NCI-H1417 treated with DMSO at 0.1 percent for 48 hours (cell line): ENCODE results near the gene COX7A2.

Experiments used
- DNase-seq: peaks from one replicate; lab custom pipeline; 2025; lab: John Stamatoyannopoulos, UW

Gene COX7A2

GRCh38 chr6:75268121-75268987 lies 24.8 kb upstream of the COX7A2 start:
- DNase-seq: no peak

DNA sequence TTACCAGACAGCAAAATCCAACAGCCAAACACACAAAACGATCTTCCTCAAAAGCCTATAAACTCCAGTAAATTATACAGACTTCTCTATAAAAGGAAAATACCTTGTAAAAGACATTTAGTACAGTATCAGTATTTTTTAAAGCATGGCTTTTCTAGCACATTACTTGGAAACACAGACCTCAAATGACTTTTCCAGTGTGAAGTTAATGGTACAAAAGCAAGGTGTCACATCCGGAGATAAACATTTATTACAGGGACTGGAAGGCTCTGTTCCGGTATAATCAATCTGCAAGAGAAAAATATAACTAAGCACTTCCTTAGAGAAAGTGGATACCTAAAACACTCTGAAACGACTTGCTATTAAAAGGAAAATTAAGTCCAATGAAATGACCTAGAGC lies 23.9 kb upstream of the COX7A2 start:
- no peak for DNase-seq

- DNase-seq: no peak
Observed at GRCh38 chr6:75266716-75267291, 23.2 kb upstream of the COX7A2 start.

- DNase-seq: no peak
Observed at GRCh38 chr6:75263401-75263750, 19.8 kb upstream of the COX7A2 start.

DNA sequence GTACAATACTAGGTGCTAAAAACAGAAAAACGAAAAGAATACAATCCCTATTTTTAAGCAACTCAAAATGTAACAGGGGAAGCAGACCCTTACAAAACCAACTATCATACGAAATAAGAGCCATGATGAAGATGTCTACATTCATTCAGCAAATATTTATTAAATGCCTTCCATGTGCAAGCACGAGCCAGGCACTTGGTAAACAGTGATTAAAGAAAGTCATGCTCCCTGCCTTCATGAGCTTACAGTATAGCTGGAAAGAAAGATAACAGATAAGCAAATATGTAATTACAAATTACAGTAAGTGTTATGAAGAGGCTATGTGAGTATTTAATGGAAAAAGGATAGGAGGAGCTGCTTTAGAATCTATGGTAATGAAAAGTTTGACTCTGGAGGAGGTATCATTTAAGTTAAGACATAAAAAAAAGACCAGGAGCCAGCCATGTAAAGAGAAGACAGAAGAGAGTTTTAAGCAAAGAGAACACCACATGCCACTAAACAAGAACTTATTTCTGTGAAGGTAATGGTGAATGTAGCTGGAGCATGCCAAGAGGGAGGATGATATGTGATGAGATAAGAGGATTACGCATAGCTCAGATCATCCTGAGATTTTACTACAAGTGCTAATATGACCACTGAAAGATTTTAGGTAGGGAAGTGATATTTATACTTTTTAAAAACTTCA lies 19.3 kb upstream of the COX7A2 start:
- no peak for DNase-seq

- DNase-seq: no peak
Observed at GRCh38 chr6:75261299-75261698, 17.7 kb upstream of the COX7A2 start.

- no peak for DNase-seq
Observed at GRCh38 chr6:75257343-75258087, 13.9 kb upstream of the COX7A2 start.

DNA sequence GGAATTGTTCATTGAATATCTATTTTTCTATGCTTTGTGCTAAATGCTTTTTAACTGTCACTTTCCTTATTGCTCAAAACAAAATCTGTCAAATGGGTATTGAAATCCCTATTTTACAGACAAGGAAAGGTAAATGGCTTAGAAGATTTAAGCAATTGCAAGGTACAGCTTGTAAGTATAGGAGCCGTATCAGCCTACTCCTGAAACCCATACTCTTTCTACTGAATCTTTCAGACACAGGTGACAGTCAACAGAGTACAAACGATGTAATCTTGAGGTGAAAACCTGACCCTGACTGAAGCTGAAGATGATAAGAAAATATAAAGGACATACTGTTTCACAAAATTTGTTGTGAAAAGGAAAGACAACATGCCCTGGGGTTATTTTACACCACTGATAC lies 7.0 kb upstream of the COX7A2 start:
- DNase-seq: no peak

GRCh38 chr6:75249837-75250236 lies 6.2 kb upstream of the COX7A2 start:
- no peak for DNase-seq

DNA sequence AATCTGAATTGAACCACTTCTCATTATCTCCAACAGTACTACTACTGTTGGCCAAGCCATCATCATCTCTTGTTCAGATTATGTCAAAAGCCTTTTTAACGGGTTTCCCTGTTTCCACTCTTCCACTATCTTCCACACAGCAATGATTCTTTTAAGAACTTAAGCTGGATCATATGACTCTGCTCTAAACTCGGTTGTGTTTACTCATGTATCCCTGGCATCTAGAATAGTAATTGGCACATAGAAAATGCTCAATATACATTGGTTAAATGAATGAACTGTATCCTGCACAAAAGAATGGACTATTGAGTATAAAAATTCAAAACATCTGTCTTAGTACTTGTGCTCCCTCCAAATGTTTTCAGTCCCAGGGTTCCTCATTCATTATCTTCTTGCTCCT lies 2.8 kb upstream of the COX7A2 start:
- DNase-seq: no peak

DNA sequence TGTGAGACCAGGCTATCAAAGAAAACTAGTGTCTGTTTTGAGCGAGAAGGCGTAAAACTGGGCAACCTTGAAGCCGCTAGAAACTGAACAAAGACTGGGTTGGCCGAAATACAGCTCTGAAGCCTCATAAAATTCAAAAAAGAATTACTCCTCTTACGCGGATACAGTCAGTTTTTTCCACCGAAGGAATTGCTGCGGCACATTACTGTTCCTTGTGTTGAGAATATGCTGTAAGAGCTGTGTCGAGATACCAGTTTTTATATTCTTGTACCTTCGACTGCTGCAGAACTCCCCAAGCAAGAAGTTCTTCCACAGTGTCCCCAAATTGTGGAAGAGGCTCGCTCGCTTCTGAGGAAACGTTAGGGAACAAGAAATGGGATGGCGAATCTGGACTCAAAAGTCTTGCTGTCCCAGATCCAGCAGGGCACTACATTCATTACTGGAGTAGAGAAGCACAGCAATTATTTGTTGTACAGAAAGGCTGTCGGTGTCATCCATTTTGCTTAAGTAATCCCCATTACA lies 523 bp upstream of the COX7A2 start:
- no peak for DNase-seq

GRCh38 chr6:75236630-75237029 lies 7.0 kb downstream of the COX7A2 start:
- DNase-seq: no peak

- DNase-seq: no peak
Observed at GRCh38 chr6:75235271-75235670, 8.3 kb downstream of the COX7A2 start.

DNA sequence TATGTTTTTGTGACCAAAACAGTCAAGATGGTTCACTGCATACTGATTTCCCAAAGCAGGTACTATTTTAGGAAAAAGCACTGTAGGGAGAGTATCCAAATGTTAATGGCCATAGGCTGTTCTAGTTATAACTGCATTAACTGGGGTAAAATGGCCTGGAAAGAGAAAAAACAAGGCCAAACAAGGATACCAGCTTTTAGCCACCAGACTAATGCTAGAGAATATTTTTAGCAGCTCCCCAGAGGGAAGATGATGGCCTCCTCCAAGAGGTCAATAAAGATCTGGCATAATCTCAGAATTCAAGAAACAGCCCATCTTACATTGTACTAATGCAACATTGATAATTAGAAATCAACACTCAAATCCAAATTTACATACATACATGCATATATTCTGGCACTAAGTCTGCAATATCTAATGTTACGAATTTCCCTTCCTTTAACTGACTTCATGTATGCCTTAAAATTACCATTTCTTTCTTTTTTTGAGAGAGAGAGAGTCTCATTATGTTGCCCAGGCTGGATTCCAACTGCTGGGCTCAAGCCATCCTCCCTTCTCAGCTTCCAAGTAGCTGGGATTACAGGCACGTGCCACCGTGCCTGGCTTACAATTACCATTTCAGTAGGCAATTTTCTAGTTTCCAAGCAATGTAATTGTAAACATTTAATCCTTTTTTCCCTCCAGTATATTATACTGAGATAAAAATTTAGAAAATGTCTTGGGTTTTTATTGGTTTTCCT lies 9.3 kb downstream of the COX7A2 start:
- no peak for DNase-seq

- no peak for DNase-seq
Observed at GRCh38 chr6:75233092-75233615, 10.4 kb downstream of the COX7A2 start.

DNA sequence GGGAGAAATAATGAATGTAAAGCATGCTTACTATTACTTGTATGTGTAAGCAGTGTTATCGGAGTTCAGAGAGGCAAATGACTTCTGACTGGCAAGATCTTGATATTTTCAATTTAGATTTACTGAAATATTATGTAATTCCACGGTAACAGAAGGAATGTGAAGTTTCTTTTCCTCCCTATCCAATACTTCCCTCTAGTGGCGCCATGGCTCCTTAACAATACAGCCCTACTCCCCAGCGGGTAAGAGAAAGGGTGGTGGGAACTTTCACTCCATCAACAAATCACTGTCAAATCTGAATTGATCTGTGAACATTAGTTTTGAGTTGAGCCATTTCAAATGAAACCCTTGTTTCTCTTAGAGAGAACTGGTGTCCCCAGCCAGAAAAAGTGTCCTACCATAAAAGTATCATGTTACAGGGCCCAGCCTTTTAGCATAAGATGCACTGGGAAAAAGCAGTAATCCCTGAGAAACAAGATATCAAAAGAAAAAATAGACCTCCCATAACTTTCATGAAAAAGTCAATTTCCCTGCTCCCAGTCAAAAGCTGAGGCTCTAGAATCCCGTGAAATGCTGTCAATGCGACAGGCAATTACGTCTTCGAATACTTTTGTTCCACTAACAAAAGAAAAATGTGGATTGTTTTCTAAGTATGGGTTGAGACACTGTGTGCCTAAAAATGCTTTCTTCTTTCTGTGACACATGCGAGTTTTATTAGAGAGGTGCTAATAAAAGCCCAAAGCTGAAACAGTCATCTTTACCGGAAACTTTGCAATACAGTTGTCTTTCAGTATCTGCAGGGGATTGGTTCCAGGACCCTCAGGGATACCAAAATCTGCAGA lies 12.9 kb downstream of the COX7A2 start:
- DNase-seq: no peak

DNA sequence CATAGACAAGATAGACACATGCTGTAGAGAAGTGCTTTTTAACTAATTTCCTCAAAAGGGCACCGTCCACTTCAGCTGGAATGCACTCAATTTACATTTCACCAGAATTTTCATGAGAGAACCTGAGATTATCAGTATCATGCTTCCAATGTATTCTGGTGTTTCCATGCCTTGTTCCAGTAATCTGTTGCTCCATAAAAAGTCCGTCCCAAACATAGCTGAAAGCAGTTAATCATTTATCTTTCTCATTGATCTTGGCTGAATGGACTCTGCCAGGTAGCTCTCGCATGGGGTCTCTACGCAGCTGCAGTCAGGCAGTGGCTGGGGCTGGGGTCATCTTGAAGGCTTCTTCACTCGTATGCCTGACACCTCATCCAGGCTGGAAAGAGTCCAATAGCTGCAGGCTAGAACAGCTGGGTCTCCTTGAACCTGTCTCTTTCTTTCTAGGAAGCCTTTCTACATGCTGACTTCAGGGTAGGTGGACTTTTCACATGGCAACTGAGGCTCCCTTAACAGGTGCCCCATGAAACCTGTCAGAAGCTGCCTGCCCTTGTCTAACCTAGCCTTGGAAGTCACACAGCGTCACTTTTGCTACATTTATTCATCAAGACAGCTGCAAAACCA lies 19.2 kb downstream of the COX7A2 start:
- no peak for DNase-seq

DNA sequence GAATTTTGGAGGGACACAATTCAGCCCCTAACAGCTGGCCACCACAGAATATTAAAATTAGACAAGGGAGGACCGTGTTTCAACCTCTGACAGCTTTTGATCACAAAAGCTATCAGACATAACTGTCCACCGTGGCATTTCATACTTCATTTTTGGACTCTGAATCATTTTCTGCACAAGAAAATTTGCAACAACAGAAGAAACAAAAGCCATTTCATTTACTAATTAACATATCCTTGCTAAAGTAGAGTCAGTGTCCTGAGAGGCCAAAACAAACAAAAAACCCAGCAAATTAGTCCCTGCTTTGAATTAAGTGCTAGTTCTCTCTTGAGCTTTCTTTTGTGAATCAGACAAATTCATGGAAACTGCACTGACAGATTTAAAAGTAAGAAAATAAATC lies 20.2 kb downstream of the COX7A2 start:
- DNase-seq: no peak

GRCh38 chr6:75222261-75222660 lies 21.3 kb downstream of the COX7A2 start:
- no peak for DNase-seq

DNA sequence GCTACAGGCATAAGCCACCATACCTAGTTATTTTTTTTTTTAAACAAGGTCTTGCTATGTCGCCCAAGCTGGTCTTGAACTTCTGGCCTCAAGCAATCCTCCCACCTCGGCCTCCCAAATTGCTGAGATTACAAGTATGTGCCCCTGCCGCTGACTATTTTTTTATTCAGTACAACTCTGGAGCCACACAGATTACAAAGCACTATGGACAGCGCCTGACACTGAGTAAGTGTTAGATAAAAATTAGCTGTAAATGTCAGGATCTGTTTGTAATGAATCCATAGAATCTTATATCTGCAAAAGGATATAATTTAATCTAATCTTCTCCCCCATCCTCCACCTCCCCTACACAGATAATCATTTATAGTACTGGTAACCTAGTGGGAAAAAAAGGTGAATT lies 22.5 kb downstream of the COX7A2 start:
- DNase-seq: no peak
